Measurements from ENCODE around the gene TMEM120B.

- TF ChIP-seq POLR2A (IDR thresholded peaks at IDR 0.05) (no peak), POLR2AphosphoS5 (IDR thresholded peaks at IDR 0.05) (no peak), CTCF (IDR thresholded peaks at IDR 0.05) (no peak)
These were observed 39.5 kb upstream of the TMEM120B start for GRCh38 chr12:121673013-121673511.

All from suprapubic skin (tissue), 4 donors.